ENCODE measurements around the gene CDH4.

CDH4 gene

DNA sequence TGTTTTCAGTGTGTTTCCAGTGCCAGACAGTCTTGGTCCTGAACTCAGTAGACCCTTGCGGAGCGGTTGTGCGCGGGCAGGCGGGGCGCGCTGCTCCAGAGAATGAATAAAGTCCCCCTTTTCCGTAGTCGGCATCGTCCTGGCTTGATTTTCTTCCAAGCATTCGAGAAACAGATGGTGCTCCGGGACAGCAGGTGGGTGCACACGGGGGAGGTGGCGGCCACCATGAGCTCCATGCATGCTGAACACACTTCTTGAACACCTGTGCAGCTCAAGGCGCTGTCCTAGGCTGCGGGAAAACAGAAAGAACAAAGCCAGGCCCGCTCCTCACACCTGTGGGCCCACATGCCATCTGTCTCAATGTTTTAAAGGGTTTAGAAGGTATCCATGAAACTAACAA lies 688.4 kb downstream of the CDH4 start:
- H3K23ac ChIP-seq (ENCODE audit: low read length) = no peak overlapping the region
- no peak overlapping the region for H3K4ac ChIP-seq (ENCODE audit: low read depth, low read length)
- H4K8ac ChIP-seq (ENCODE audit: low read depth, low read length) = no peak overlapping the region
- no peak overlapping the region for H3K9ac ChIP-seq (ENCODE audit: low read length)
- no peak overlapping the region for H3K14ac ChIP-seq (ENCODE audit: low read length)
- no peaks in the 10 kb centered on the region for H3K79me2 ChIP-seq (ENCODE audit: control insufficient read depth, insufficient read depth, low read length, poor library complexity)
- peaks cover 3 to 4% of the 10 kb centered on the region in 2 experiments for H3K4me1 ChIP-seq (ENCODE audit: control insufficient read depth in 1 of 2, insufficient read depth in 2 of 2, low read length in 2 of 2)
- no peak overlapping the region for H3K4me2 ChIP-seq (ENCODE audit: low read length)
- H2AFZ ChIP-seq (ENCODE audit: insufficient read depth, low read length, poor library complexity) = no peak overlapping the region
- H3K9me3 ChIP-seq (ENCODE audit: insufficient read depth, low read depth, low read length) = peaks cover 4% of the 10 kb centered on the region
- no peak overlapping the region for H3K18ac ChIP-seq (ENCODE audit: low read length)
- H2BK120ac ChIP-seq (ENCODE audit: insufficient read depth, low read length, poor library complexity) = no peak overlapping the region
- no peak overlapping the region for H3K4me3 ChIP-seq (ENCODE audit: low read depth, low read length)
- H3K27ac ChIP-seq (ENCODE audit: low read depth, low read length) = no peak overlapping the region
- H2BK5ac ChIP-seq (ENCODE audit: low read depth, low read length, poor library complexity) = no peak overlapping the region
- H3K27me3 ChIP-seq (ENCODE audit: insufficient read depth, low read length) = no peaks in the 10 kb centered on the region
- H2AK5ac ChIP-seq (ENCODE audit: low read length) = no peak overlapping the region
- H4K91ac ChIP-seq (ENCODE audit: low read depth, low read length) = no peak overlapping the region
- H3K36me3 ChIP-seq (ENCODE audit: control insufficient read depth in 1 of 2, insufficient read depth in 2 of 2, low read length in 2 of 2) = no peaks in the 10 kb centered on the region
- no peak overlapping the region for H4K12ac ChIP-seq (ENCODE audit: low read depth, low read length)
- peak in 1 of 2 donors; percentile 24 for DNase-seq
- no peaks in the 10 kb centered on the region for H3K79me1 ChIP-seq (ENCODE audit: low read length)
- WGBS (ENCODE audit: extremely low coverage, insufficient coverage, insufficient read length) = no CpG with 5 or more reads among the region's 17 CpGs
- H2BK12ac ChIP-seq (ENCODE audit: low read length) = no peak overlapping the region

DNA sequence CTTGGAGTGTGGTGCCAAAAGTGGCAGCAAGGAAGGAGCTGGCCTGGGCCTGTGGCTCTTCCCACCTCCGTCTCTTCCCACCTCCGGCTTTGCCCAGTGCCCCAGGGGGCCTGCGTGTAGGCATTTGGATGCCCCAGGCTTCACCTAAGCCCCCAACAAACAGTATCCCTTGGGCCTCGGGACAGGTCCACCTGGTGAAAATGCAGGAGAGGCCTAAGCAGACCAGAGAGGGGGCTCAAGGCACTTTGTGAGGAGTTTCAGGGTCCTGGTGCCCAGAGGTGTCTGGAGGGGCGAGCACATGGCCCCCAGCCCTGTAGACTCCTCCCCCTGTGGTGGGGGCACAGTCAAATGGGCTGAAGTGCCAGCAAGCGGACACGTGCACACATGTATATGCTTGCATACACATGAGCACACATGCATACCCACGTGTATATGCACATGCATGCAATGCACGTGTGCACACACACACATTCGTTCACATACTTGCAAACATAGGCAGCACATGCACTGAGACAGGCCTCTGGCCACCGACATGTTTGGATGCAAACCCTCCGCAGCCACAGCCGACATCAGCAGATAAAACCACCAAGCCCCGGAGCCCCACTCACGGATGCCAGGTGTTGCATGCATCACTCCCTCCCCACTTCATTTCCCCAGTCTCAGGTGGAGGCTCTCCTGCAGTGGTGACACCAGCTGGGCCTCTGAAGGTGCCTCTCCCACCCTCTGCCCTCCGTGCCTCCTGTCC lies 689.1 kb downstream of the CDH4 start:
- Histone ChIP-seq H4K12ac (ENCODE audit: low read depth, low read length) (no peak overlapping the region), H2AFZ (ENCODE audit: insufficient read depth, low read length, poor library complexity) (no peak overlapping the region), H3K4ac (ENCODE audit: low read depth, low read length) (no peak overlapping the region), H3K4me2 (ENCODE audit: low read length) (no peak overlapping the region), H2AK5ac (ENCODE audit: low read length) (no peak overlapping the region), H2BK12ac (ENCODE audit: low read length) (no peak overlapping the region), H3K27me3 (ENCODE audit: insufficient read depth, low read length) (no peaks in the 10 kb centered on the region), H3K4me3 (ENCODE audit: low read depth, low read length) (no peak overlapping the region), H4K8ac (ENCODE audit: low read depth, low read length) (no peak overlapping the region), H3K36me3 (ENCODE audit: control insufficient read depth in 1 of 2, insufficient read depth in 2 of 2, low read length in 2 of 2) (no peaks in the 10 kb centered on the region), H2BK120ac (ENCODE audit: insufficient read depth, low read length, poor library complexity) (no peak overlapping the region), H3K79me2 (ENCODE audit: control insufficient read depth, insufficient read depth, low read length, poor library complexity) (no peaks in the 10 kb centered on the region), H3K14ac (ENCODE audit: low read length) (no peak overlapping the region), H3K27ac (ENCODE audit: low read depth, low read length) (no peak overlapping the region), H3K18ac (ENCODE audit: low read length) (no peak overlapping the region), H4K91ac (ENCODE audit: low read depth, low read length) (no peak overlapping the region), H3K23ac (ENCODE audit: low read length) (no peak overlapping the region), H3K9me3 (ENCODE audit: insufficient read depth, low read depth, low read length) (peaks cover 4% of the 10 kb centered on the region), H2BK5ac (ENCODE audit: low read depth, low read length, poor library complexity) (no peak overlapping the region), H3K9ac (ENCODE audit: low read length) (no peak overlapping the region), H3K79me1 (ENCODE audit: low read length) (no peaks in the 10 kb centered on the region), H3K4me1 (ENCODE audit: control insufficient read depth in 1 of 2, insufficient read depth in 2 of 2, low read length in 2 of 2) (peaks cover 3 to 4% of the 10 kb centered on the region in 2 experiments)
- no peak for DNase-seq
- no CpG with 5 or more reads among the region's 16 CpGs for WGBS (ENCODE audit: extremely low coverage, insufficient coverage, insufficient read length)

DNA sequence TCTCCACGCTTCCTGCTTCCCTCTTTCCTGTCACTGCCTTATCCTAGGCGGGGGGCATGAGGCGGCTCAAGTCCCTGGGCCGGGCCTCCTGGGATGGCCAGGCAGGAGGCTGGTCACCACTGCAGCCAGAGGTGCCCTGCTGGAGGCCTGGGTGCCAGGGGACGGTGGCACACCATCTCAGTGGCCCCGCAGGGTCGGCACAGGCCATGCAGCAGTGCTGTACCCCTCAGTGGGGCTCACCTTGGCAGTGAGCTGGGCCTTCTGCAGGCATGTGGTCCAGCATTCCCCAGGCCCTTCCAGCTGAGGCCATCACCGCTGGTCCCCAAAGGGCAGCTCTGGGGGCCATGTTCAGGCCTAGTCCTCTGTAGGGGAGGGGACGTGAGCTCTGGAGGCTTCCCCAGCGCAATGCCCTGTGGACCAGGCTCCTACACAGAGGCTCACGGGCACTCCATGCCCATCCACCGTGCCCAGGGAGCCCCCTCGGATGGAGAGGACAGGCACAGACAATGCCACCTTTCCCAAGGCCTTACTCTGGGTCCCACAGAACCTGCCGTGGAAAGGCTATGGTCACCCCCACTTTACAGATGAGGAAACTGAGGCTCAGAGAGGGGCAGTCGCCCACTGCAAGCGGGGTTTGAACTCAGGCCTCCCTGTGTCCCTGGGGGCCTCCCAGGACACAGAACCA lies 689.8 kb downstream of the CDH4 start:
- no peak overlapping the region for H3K27ac ChIP-seq (ENCODE audit: low read depth, low read length)
- H3K79me1 ChIP-seq (ENCODE audit: low read length) = no peaks in the 10 kb centered on the region
- H3K27me3 ChIP-seq (ENCODE audit: insufficient read depth, low read length) = no peaks in the 10 kb centered on the region
- peaks cover 3 to 4% of the 10 kb centered on the region in 2 experiments for H3K4me1 ChIP-seq (ENCODE audit: control insufficient read depth in 1 of 2, insufficient read depth in 2 of 2, low read length in 2 of 2)
- H4K12ac ChIP-seq (ENCODE audit: low read depth, low read length) = no peak overlapping the region
- no peak overlapping the region for H2BK120ac ChIP-seq (ENCODE audit: insufficient read depth, low read length, poor library complexity)
- no peak overlapping the region for H2AK5ac ChIP-seq (ENCODE audit: low read length)
- no peak overlapping the region for H2BK5ac ChIP-seq (ENCODE audit: low read depth, low read length, poor library complexity)
- H3K9me3 ChIP-seq (ENCODE audit: insufficient read depth, low read depth, low read length) = peaks cover 4% of the 10 kb centered on the region
- no peak overlapping the region for H3K4ac ChIP-seq (ENCODE audit: low read depth, low read length)
- H3K4me2 ChIP-seq (ENCODE audit: low read length) = no peak overlapping the region
- no peak overlapping the region for H4K91ac ChIP-seq (ENCODE audit: low read depth, low read length)
- no peak overlapping the region for H3K9ac ChIP-seq (ENCODE audit: low read length)
- no peak overlapping the region for H3K4me3 ChIP-seq (ENCODE audit: low read depth, low read length)
- H3K18ac ChIP-seq (ENCODE audit: low read length) = no peak overlapping the region
- H3K14ac ChIP-seq (ENCODE audit: low read length) = no peak overlapping the region
- no peak overlapping the region for H2AFZ ChIP-seq (ENCODE audit: insufficient read depth, low read length, poor library complexity)
- no peak overlapping the region for H4K8ac ChIP-seq (ENCODE audit: low read depth, low read length)
- no CpG with 5 or more reads among the region's 16 CpGs for WGBS (ENCODE audit: extremely low coverage, insufficient coverage, insufficient read length)
- no peaks in the 10 kb centered on the region for H3K36me3 ChIP-seq (ENCODE audit: control insufficient read depth in 1 of 2, insufficient read depth in 2 of 2, low read length in 2 of 2)
- DNase-seq = no peak
- H3K79me2 ChIP-seq (ENCODE audit: control insufficient read depth, insufficient read depth, low read length, poor library complexity) = no peaks in the 10 kb centered on the region
- no peak overlapping the region for H2BK12ac ChIP-seq (ENCODE audit: low read length)
- no peak overlapping the region for H3K23ac ChIP-seq (ENCODE audit: low read length)

DNA sequence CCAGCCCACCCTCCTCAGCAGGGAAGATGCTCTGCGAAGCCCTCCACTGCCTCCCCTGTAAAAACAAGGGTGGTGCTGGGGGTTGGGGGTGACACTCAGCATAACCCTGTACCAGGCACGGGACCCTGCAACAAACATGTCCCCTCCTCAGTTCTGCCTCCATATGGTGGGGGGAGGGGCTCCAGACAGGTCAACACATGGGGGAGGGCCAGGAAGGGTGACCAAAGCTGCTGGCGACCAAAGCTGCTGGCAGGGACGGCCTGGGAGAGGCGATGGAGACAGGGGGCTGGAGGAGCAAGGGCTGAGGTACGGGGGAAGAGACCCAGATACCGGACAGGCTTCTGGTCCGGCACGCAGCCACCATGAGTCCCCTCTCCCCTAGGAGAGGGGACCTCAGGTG lies 690.5 kb downstream of the CDH4 start:
- H3K18ac ChIP-seq (ENCODE audit: low read length) = no peak overlapping the region
- no peak overlapping the region for H3K4me2 ChIP-seq (ENCODE audit: low read length)
- H2AK5ac ChIP-seq (ENCODE audit: low read length) = no peak overlapping the region
- H3K4me1 ChIP-seq (ENCODE audit: control insufficient read depth in 1 of 2, insufficient read depth in 2 of 2, low read length in 2 of 2) = peaks cover 3 to 4% of the 10 kb centered on the region in 2 experiments
- no peak overlapping the region for H3K14ac ChIP-seq (ENCODE audit: low read length)
- no peak overlapping the region for H2AFZ ChIP-seq (ENCODE audit: insufficient read depth, low read length, poor library complexity)
- H3K9ac ChIP-seq (ENCODE audit: low read length) = no peak overlapping the region
- no peak for DNase-seq
- no peak overlapping the region for H3K23ac ChIP-seq (ENCODE audit: low read length)
- peaks cover 4% of the 10 kb centered on the region for H3K9me3 ChIP-seq (ENCODE audit: insufficient read depth, low read depth, low read length)
- H4K8ac ChIP-seq (ENCODE audit: low read depth, low read length) = no peak overlapping the region
- no peak overlapping the region for H3K27ac ChIP-seq (ENCODE audit: low read depth, low read length)
- no CpG with 5 or more reads among the region's 9 CpGs for WGBS (ENCODE audit: extremely low coverage, insufficient coverage, insufficient read length)
- no peak overlapping the region for H2BK120ac ChIP-seq (ENCODE audit: insufficient read depth, low read length, poor library complexity)
- no peaks in the 10 kb centered on the region for H3K79me2 ChIP-seq (ENCODE audit: control insufficient read depth, insufficient read depth, low read length, poor library complexity)
- H3K4me3 ChIP-seq (ENCODE audit: low read depth, low read length) = no peak overlapping the region
- no peak overlapping the region for H2BK12ac ChIP-seq (ENCODE audit: low read length)
- no peaks in the 10 kb centered on the region for H3K27me3 ChIP-seq (ENCODE audit: insufficient read depth, low read length)
- no peaks in the 10 kb centered on the region for H3K79me1 ChIP-seq (ENCODE audit: low read length)
- no peak overlapping the region for H4K12ac ChIP-seq (ENCODE audit: low read depth, low read length)
- no peak overlapping the region for H4K91ac ChIP-seq (ENCODE audit: low read depth, low read length)
- H3K36me3 ChIP-seq (ENCODE audit: control insufficient read depth in 1 of 2, insufficient read depth in 2 of 2, low read length in 2 of 2) = no peaks in the 10 kb centered on the region
- H3K4ac ChIP-seq (ENCODE audit: low read depth, low read length) = no peak overlapping the region
- no peak overlapping the region for H2BK5ac ChIP-seq (ENCODE audit: low read depth, low read length, poor library complexity)
